MCF 10A (cell line): ENCODE results near the gene CTDSPL. TPM values are rescaled to one million over a fixed set of nuclear protein-coding genes. Genes with fewer than 3 reads are reported as not detected.

Source experiments
- BruUV-seq: library from RNA; stranded (reverse); fragments of 400-500 nt; replicated peaks from 2 replicates; lab custom pipeline; 2021; lab: Mats Ljungman, UMichigan
- CTCF ChIA-PET: fragments of 300-600 bp; sonication (Branson Sonifier 250); formaldehyde crosslinking; extraction: SDS; loops from one replicate; lab custom pipeline; 2021; ENCODE audit warnings: antibody characterized with exemption, inconsistent platforms; lab: Yijun Ruan, JAX
- POLR2A ChIA-PET: fragments of 300-600, 350-650 bp; sonication (Branson Sonifier 250); formaldehyde crosslinking; extraction: SDS; loops from one replicate; lab custom pipeline; 2020; ENCODE audit warnings: antibody characterized with exemption, inconsistent platforms; lab: Yijun Ruan, JAX
- DNase-seq: peaks from one replicate; pipeline ENCODE4 v3.0.0-alpha.2; 2018; ENCODE audit not compliant: unreplicated experiment
- H3K27ac Mint-ChIP-seq: one replicate; pipeline ENCODE4 v1.8.0; 2022; ENCODE audit warnings: mild to moderate bottlenecking, low read depth, mixed read lengths; ENCODE audit not compliant: unreplicated experiment
- H3K27me3 Mint-ChIP-seq: one replicate; pipeline ENCODE4 v1.8.0; 2022; ENCODE audit warnings: mixed read lengths; ENCODE audit not compliant: insufficient read depth, unreplicated experiment
- H3K36me3 Mint-ChIP-seq: one replicate; pipeline ENCODE4 v1.8.0; 2022; ENCODE audit warnings: mild to moderate bottlenecking, moderate library complexity, mixed read lengths; ENCODE audit not compliant: insufficient read depth, unreplicated experiment
- H3K4me1 Mint-ChIP-seq: one replicate; pipeline ENCODE4 v1.8.0; 2022; ENCODE audit warnings: mixed read lengths; ENCODE audit not compliant: insufficient read depth, unreplicated experiment
- H3K4me3 Mint-ChIP-seq: one replicate; pipeline ENCODE4 v1.8.0; 2022; ENCODE audit warnings: mild to moderate bottlenecking, moderate library complexity, mixed read lengths; ENCODE audit not compliant: unreplicated experiment
- H3K9me3 Mint-ChIP-seq: one replicate; pipeline ENCODE4 v1.8.0; 2022; ENCODE audit warnings: mixed read lengths; ENCODE audit not compliant: unreplicated experiment
- CTCF ChIP-seq: fragments of 200-600 bp; IDR thresholded peaks from one replicate; pipeline ENCODE4 v1.8.0; 2022; ENCODE audit warnings: antibody characterized with exemption, mild to moderate bottlenecking; ENCODE audit not compliant: unreplicated experiment
- intact Hi-C: fragments of 100-400 bp; cut with micrococcal nuclease; formaldehyde crosslinking; loops from 2 replicates; pipeline ENCODE4 v1.14.1; 2022
- total RNA-seq: library from RNA; stranded (reverse); gene quantifications from 2 replicates; pipeline ENCODE4 v1.2.3, GENCODE V29; 2022

Gene CTDSPL
- total RNA-seq, 1 experiment from 2014 or later = 38.8 TPM

- ChIA-PET CTCF (interaction anchor here (1.0 kb wide), 1 partner anchor 42 kb away, joined by 4 read pairs; no protein-coding TSS in a partner anchor), POLR2A (interaction anchor here (0.7 kb wide), 1 partner anchor 26 kb away, joined by 3 read pairs; no protein-coding TSS in a partner anchor)
- H3K36me3 Mint-ChIP-seq = peaks cover 6% of the 10 kb centered on the region
- no peak overlapping the region for H3K4me3 Mint-ChIP-seq
- H3K4me1 Mint-ChIP-seq = peaks cover 7% of the 10 kb centered on the region
- intact Hi-C loops = no loop called here
- H3K27me3 Mint-ChIP-seq = no peaks in the 10 kb centered on the region
- H3K27ac Mint-ChIP-seq = no peak overlapping the region
- no peaks in the 10 kb centered on the region for H3K9me3 Mint-ChIP-seq
- TF ChIP-seq CTCF = no peak
- DNase-seq = no peak
- no TSS peak for BruUV-seq
Measured at GRCh38 chr3:37896827-37897226, 35.1 kb downstream of the CTDSPL start.

- no peak for TF ChIP-seq CTCF
- peaks cover 13% of the 10 kb centered on the region for H3K4me1 Mint-ChIP-seq
- H3K27ac Mint-ChIP-seq = no peak overlapping the region
- ChIA-PET POLR2A (no interaction called here), CTCF (interaction anchor here (1.9 kb wide), 1 partner anchor 42 kb away, joined by 4 read pairs; no protein-coding TSS in a partner anchor)
- no TSS peak for BruUV-seq
- no peak for DNase-seq
- no peaks in the 10 kb centered on the region for H3K9me3 Mint-ChIP-seq
- intact Hi-C loops = no loop called here
- H3K36me3 Mint-ChIP-seq = peaks cover 8% of the 10 kb centered on the region
- H3K27me3 Mint-ChIP-seq = no peaks in the 10 kb centered on the region
- H3K4me3 Mint-ChIP-seq = no peak overlapping the region
Measured at GRCh38 chr3:37897763-37898162, 36.1 kb downstream of the CTDSPL start.

GRCh38 chr3:37898424-37898823 lies 36.7 kb downstream of the CTDSPL start:
- no peak for DNase-seq
- H3K36me3 Mint-ChIP-seq = peaks cover 8% of the 10 kb centered on the region
- TF ChIP-seq CTCF = no peak
- intact Hi-C loops = no loop called here
- CTCF ChIA-PET = interaction anchor here (1.9 kb wide), 1 partner anchor 43 kb away, joined by 4 read pairs; no protein-coding TSS in a partner anchor
- H3K4me1 Mint-ChIP-seq = peaks cover 18% of the 10 kb centered on the region
- no TSS peak for BruUV-seq
- H3K9me3 Mint-ChIP-seq = no peaks in the 10 kb centered on the region
- POLR2A ChIA-PET = no interaction called here
- no peak overlapping the region for H3K4me3 Mint-ChIP-seq
- no peaks in the 10 kb centered on the region for H3K27me3 Mint-ChIP-seq
- H3K27ac Mint-ChIP-seq = no peak overlapping the region

GRCh38 chr3:37899101-37899707 lies 37.5 kb downstream of the CTDSPL start:
- no peak for TF ChIP-seq CTCF
- peaks cover 8% of the 10 kb centered on the region for H3K36me3 Mint-ChIP-seq
- ChIA-PET CTCF (interaction anchor here (0.6 to 1.9 kb wide), 2 partner anchors 44 to 75 kb away, joined by 3 to 4 read pairs; no protein-coding TSS in a partner anchor), POLR2A (interaction anchor here (1.3 kb wide), 1 partner anchor 22 kb away, joined by 3 read pairs; no protein-coding TSS in a partner anchor)
- H3K27me3 Mint-ChIP-seq = no peaks in the 10 kb centered on the region
- peaks cover 21% of the 10 kb centered on the region for H3K4me1 Mint-ChIP-seq
- H3K27ac Mint-ChIP-seq = no peak overlapping the region
- H3K4me3 Mint-ChIP-seq = no peak overlapping the region
- DNase-seq = no peak
- BruUV-seq = no TSS peak
- H3K9me3 Mint-ChIP-seq = no peaks in the 10 kb centered on the region
- intact Hi-C loops = no loop called here
